H1 (cell line): ENCODE measurements around the gene LRP8. TPM values are rescaled to one million over a fixed set of nuclear protein-coding genes. Genes with fewer than 3 reads are reported as not detected.

Experiments used
- CTCF ChIA-PET: fragments of 300-600 bp; sonication (Branson Sonifier 250); formaldehyde crosslinking; loops from one replicate; lab custom pipeline; 2021; ENCODE audit not compliant: partially characterized antibody; lab: Charles Lee
- POLR2A ChIA-PET: fragments of 300-600 bp; sonication (Branson Sonifier 250); formaldehyde crosslinking; loops from one replicate; lab custom pipeline; 2021; ENCODE audit warnings: inconsistent platforms; ENCODE audit not compliant: partially characterized antibody; lab: Charles Lee
- DNase-seq, 2 experiments: peaks; one replicate each; pipeline versions ENCODE4 v3.0.0 to v3.0.0-alpha.2; 2010 to 2022; ENCODE audit warnings: low spot score in 2 of 2, low read depth in 1 of 2, mixed read lengths in 1 of 2
- FAIRE-seq: peaks from 2 replicates; lab custom pipeline; 2011; peaks lifted over from hg19 to GRCh38; lab: Jason Lieb, UNC
- H2AFZ ChIP-seq: 2 replicates; pipeline ENCODE4 v1.8.1; 2012; ENCODE audit warnings: low read length, inconsistent platforms
- H2AK5ac ChIP-seq: 2 replicates; pipeline ENCODE4 v1.6.1; 2013; ENCODE audit warnings: low read depth, low read length
- H2BK120ac ChIP-seq: replicated peaks from 2 replicates; pipeline ENCODE3; 2013; ENCODE audit warnings: low read depth, low read length, inconsistent platforms
- H2BK12ac ChIP-seq: 2 replicates; pipeline ENCODE4 v1.6.1; 2013; ENCODE audit warnings: low read depth, low read length
- H2BK15ac ChIP-seq: 2 replicates; pipeline ENCODE4 v1.6.1; 2013; ENCODE audit warnings: low read length
- H2BK20ac ChIP-seq: 2 replicates; pipeline ENCODE4 v1.6.1; 2013; ENCODE audit warnings: low read length
- H2BK5ac ChIP-seq: 2 replicates; pipeline ENCODE4 v1.6.1; 2013; ENCODE audit warnings: low read depth, low read length
- H3K14ac ChIP-seq: 2 replicates; pipeline ENCODE4 v1.6.1; 2013; ENCODE audit warnings: inconsistent platforms; ENCODE audit not compliant: insufficient read length
- H3K18ac ChIP-seq: 2 replicates; pipeline ENCODE4 v1.6.1; 2013; ENCODE audit warnings: low read length; ENCODE audit errors: extremely low read depth
- H3K23ac ChIP-seq: 2 replicates; pipeline ENCODE4 v1.6.1; 2013; ENCODE audit warnings: inconsistent platforms; ENCODE audit not compliant: insufficient read length
- H3K23me2 ChIP-seq: 2 replicates; pipeline ENCODE4 v1.6.1; 2013; ENCODE audit warnings: low read depth, low read length
- H3K27ac ChIP-seq: 2 replicates; pipeline ENCODE4 v1.6.1; 2011; ENCODE audit warnings: low read depth, low read length, inconsistent platforms
- H3K27me3 ChIP-seq, 4 experiments: replicated peaks in 1 of 4; 1 replicate in 1 of 4; 2 replicates in 3 of 4; pipeline versions ENCODE4 v1.6.1 to v1.8.1; 2011 to 2013; ENCODE audit warnings: low read length in 3 of 4, mild to moderate bottlenecking in 3 of 4, inconsistent platforms in 2 of 4, mixed read lengths in 2 of 4, moderate library complexity in 1 of 4; ENCODE audit not compliant: control insufficient read depth in 3 of 4, insufficient read depth in 3 of 4; ENCODE audit errors: extremely low read depth in 1 of 4
- H3K36me3 ChIP-seq, 4 experiments: 2 replicates each; pipeline versions ENCODE4 v1.6.1 to v1.8.1; 2011 to 2013; ENCODE audit warnings: mild to moderate bottlenecking in 4 of 4, low read length in 3 of 4, moderate library complexity in 2 of 4, control low read depth in 1 of 4, inconsistent platforms in 1 of 4; ENCODE audit not compliant: insufficient read depth in 4 of 4, control insufficient read depth in 2 of 4
- H3K4ac ChIP-seq: replicated peaks from 2 replicates; pipeline ENCODE3; 2013; ENCODE audit warnings: low read length, low read depth, mixed read lengths, inconsistent platforms; ENCODE audit not compliant: insufficient read length
- H3K4me1 ChIP-seq, 4 experiments: replicated peaks in 1 of 4; 1 replicate in 1 of 4; 2 replicates in 3 of 4; pipeline versions ENCODE4 v1.6.1 to v1.8.1; 2011 to 2013; ENCODE audit warnings: low read length in 3 of 4, inconsistent platforms in 2 of 4, mixed read lengths in 1 of 4; ENCODE audit not compliant: insufficient read depth in 4 of 4, control insufficient read depth in 3 of 4
- H3K4me2 ChIP-seq, 2 experiments: 2 replicates each; pipeline versions ENCODE4 v1.6.1 to v1.8.1; 2011 to 2013; ENCODE audit warnings: low read depth in 2 of 2, low read length in 2 of 2, control low read depth in 1 of 2, inconsistent platforms in 1 of 2, mild to moderate bottlenecking in 1 of 2; ENCODE audit not compliant: insufficient read depth in 1 of 2
- H3K4me3 ChIP-seq, 4 experiments: fragments of 200-600, 300-600 bp in 1 of 4; sonication (generic), shearing (Covaris generic), sonication (Bioruptor Twin) in 1 of 4; 2 replicates each; pipeline versions ENCODE4 v1.5.1 to v1.8.1; 2011 to 2016; ENCODE audit warnings: low read length in 4 of 4, low read depth in 3 of 4, control low read depth in 2 of 4, inconsistent platforms in 2 of 4, mild to moderate bottlenecking in 2 of 4, mixed read lengths in 1 of 4, moderate library complexity in 1 of 4; ENCODE audit not compliant: insufficient read depth in 2 of 4; ENCODE audit errors: extremely low read depth in 1 of 4
- H3K56ac ChIP-seq: replicated peaks from 2 replicates; pipeline ENCODE3; 2013; ENCODE audit warnings: low read depth, mild to moderate bottlenecking, mixed read lengths, low read length, inconsistent platforms; ENCODE audit not compliant: insufficient read length
- H3K79me1 ChIP-seq: 2 replicates; pipeline ENCODE4 v1.6.1; 2013; ENCODE audit warnings: low read depth, low read length, control low read depth
- H3K79me2 ChIP-seq, 2 experiments: 2 replicates each; pipeline versions ENCODE4 v1.6.1 to v1.8.1; 2012 to 2013; ENCODE audit warnings: low read length in 2 of 2, mild to moderate bottlenecking in 2 of 2, inconsistent platforms in 1 of 2; ENCODE audit not compliant: insufficient read depth in 2 of 2, control insufficient read depth in 1 of 2
- H3K9ac ChIP-seq, 4 experiments: replicated peaks in 1 of 4; 1 replicate in 1 of 4; 2 replicates in 3 of 4; pipeline versions ENCODE4 v1.6.1 to v1.8.1; 2011 to 2013; ENCODE audit warnings: low read depth in 3 of 4, low read length in 3 of 4, control low read depth in 2 of 4, mild to moderate bottlenecking in 2 of 4, moderate library complexity in 2 of 4, inconsistent platforms in 1 of 4; ENCODE audit errors: extremely low read depth in 1 of 4
- H3K9me3 ChIP-seq, 2 experiments: 2 replicates each; pipeline versions ENCODE4 v1.6.1 to v1.8.1; 2012 to 2013; ENCODE audit warnings: mild to moderate bottlenecking in 2 of 2, moderate library complexity in 2 of 2, control low read depth in 1 of 2, inconsistent platforms in 1 of 2, low read depth in 1 of 2, low read length in 1 of 2, mixed read lengths in 1 of 2; ENCODE audit not compliant: insufficient read depth in 2 of 2
- H4K20me1 ChIP-seq, 2 experiments: replicated peaks in 1 of 2; 2 replicates each; pipeline versions ENCODE3 to v1.8.1; 2011 to 2013; ENCODE audit warnings: inconsistent platforms in 2 of 2, low read length in 2 of 2, mild to moderate bottlenecking in 1 of 2; ENCODE audit not compliant: insufficient read depth in 2 of 2, control insufficient read depth in 1 of 2
- H4K5ac ChIP-seq: 2 replicates; pipeline ENCODE4 v1.6.1; 2013; ENCODE audit warnings: low read length, low read depth, mixed read lengths, inconsistent platforms; ENCODE audit not compliant: insufficient read length
- H4K8ac ChIP-seq: 2 replicates; pipeline ENCODE4 v1.8.0; 2013; ENCODE audit warnings: mild to moderate bottlenecking, moderate library complexity, low read length, inconsistent platforms; ENCODE audit not compliant: insufficient read depth; ENCODE audit errors: extremely low read depth
- H4K91ac ChIP-seq: replicated peaks from 2 replicates; pipeline ENCODE3; 2013; ENCODE audit warnings: low read length, mixed read lengths, inconsistent platforms; ENCODE audit not compliant: insufficient read length
- BCL11A ChIP-seq, 2 experiments: IDR thresholded peaks; one replicate each; pipeline ENCODE4 v1.6.1; 2011; ENCODE audit warnings: low read depth in 2 of 2, low read length in 2 of 2, mild to moderate bottlenecking in 2 of 2
- CHD2 ChIP-seq: IDR thresholded peaks from 2 replicates; pipeline ENCODE4 v1.6.1; 2012; ENCODE audit warnings: low read length, improper control_type of control experiment
- CREB1 ChIP-seq: IDR thresholded peaks from 2 replicates; pipeline ENCODE4 v1.6.1; 2012; ENCODE audit warnings: inconsistent platforms
- GABPA ChIP-seq: IDR thresholded peaks from 2 replicates; pipeline ENCODE4 v1.6.1; 2011; ENCODE audit warnings: mild to moderate bottlenecking, low read length, moderate library complexity, borderline replicate concordance; ENCODE audit not compliant: insufficient read depth
- KDM4A ChIP-seq: IDR thresholded peaks from one replicate; pipeline ENCODE4 v1.7.1; 2012; ENCODE audit warnings: low read depth, mild to moderate bottlenecking, moderate library complexity, low read length, inconsistent platforms; ENCODE audit not compliant: severe bottlenecking
- PHF8 ChIP-seq: fragments of 200-600 bp; sonication (generic); conservative IDR thresholded peaks from 2 replicates; pipeline ENCODE4 v1.7.1; 2012; ENCODE audit warnings: low read depth, mild to moderate bottlenecking, inconsistent platforms, low read length, moderate library complexity
- RNF2 ChIP-seq: fragments of 200-900, 300-1000 bp; sonication (generic); IDR thresholded peaks from 2 replicates; pipeline ENCODE4 v1.7.1; 2016; ENCODE audit warnings: borderline replicate concordance, low read depth, mild to moderate bottlenecking, antibody characterized with exemption, low read length; ENCODE audit not compliant: poor library complexity, severe bottlenecking; ENCODE audit errors: missing control alignments
- SAP30 ChIP-seq: fragments of 300-600 bp; sonication (generic); IDR thresholded peaks from 2 replicates; pipeline ENCODE4 v1.7.1; 2012; ENCODE audit warnings: low read length, moderate library complexity, mild to moderate bottlenecking, inconsistent platforms; ENCODE audit not compliant: insufficient read depth, insufficient replicate concordance
- SIX5 ChIP-seq: IDR thresholded peaks from 2 replicates; pipeline ENCODE4 v1.6.1; 2011; ENCODE audit warnings: mild to moderate bottlenecking, low read depth, low read length
- SRF ChIP-seq: IDR thresholded peaks from 2 replicates; pipeline ENCODE4 v1.6.1; 2011; ENCODE audit warnings: mild to moderate bottlenecking, low read depth, low read length, moderate library complexity
- TEAD4 ChIP-seq: IDR thresholded peaks from 2 replicates; pipeline ENCODE4 v1.6.1; 2012; ENCODE audit warnings: low read depth, low read length, inconsistent platforms, mixed read lengths
- WGBS, 2 experiments: shearing (Covaris generic) in 1 of 2; methylation state at CpG; one replicate each; pipeline versions ENCODE4 v1.1.6 to v1.1.7; 2013 to 2015; ENCODE audit warnings: low lambda C conversion rate in 2 of 2, mixed read lengths in 2 of 2, inconsistent platforms in 1 of 2, low coverage in 1 of 2, missing lambda C conversion rate in 1 of 2; ENCODE audit not compliant: insufficient replicate concordance in 2 of 2, insufficient coverage in 1 of 2, insufficient read length in 1 of 2; ENCODE audit errors: extremely low coverage in 1 of 2, missing lambda C conversion rate in 1 of 2; 5-methylcytosine and 5-hydroxymethylcytosine counted together
- polyA plus RNA-seq, 7 experiments: library from polyadenylated mRNA; depleted of rRNA in 3 of 7; stranded (reverse) in 5 of 7; unstranded in 2 of 7; fragments of >200 nt in 5 of 7; fragments of 200-250 nt in 2 of 7; gene quantifications; 1 replicate in 5 of 7; 2 replicates in 1 of 7; 4 replicates in 1 of 7; pipeline versions ENCODE4 v1.2.1 to v1.2.3, GENCODE V29; 2011 to 2013; ENCODE audit warnings: missing spikeins in 2 of 7, mixed read lengths in 2 of 7
- total RNA-seq: library from RNA; stranded (reverse); fragmentation: NEBNext Ultra II Directional; extraction: Animal tissue kit (Norgen Biotek cat#: 25700); gene quantifications from 2 replicates; pipeline ENCODE4 v1.2.1, GENCODE V29; 2021

Gene LRP8
- total and polyA plus RNA-seq, 2 of the 8 experiments (the other 6 are each of a cell fraction or from before 2014, with no cell fraction given): 63.2 to 66.4 TPM

GRCh38 chr1:53274541-53275185, 53.2 kb downstream of the LRP8 start:
- Histone ChIP-seq H4K5ac (no peak overlapping the region), H3K27ac (no peak overlapping the region), H2AFZ (no peak overlapping the region), H3K23ac (no peak overlapping the region), H3K14ac (no peak overlapping the region), H2BK5ac (no peak overlapping the region), H3K36me3 (peaks cover 11 to 59% (median 48%) of the 10 kb centered on the region in 4 experiments; a peak in 7 of 8 replicates), H4K20me1 (peaks cover 4 to 5% of the 10 kb centered on the region in 2 experiments), H3K9me3 (no peaks in the 10 kb centered on the region), H3K56ac (no peak overlapping the region), H3K18ac (no peak overlapping the region), H2AK5ac (no peak overlapping the region), H2BK120ac (no peak overlapping the region), H3K4me1 (no peaks in the 10 kb centered on the region), H4K91ac (no peak overlapping the region), H3K23me2 (no peaks in the 10 kb centered on the region), H3K4ac (no peak overlapping the region), H2BK12ac (no peak overlapping the region), H2BK15ac (no peak overlapping the region), H4K8ac (no peak overlapping the region), H3K79me2 (no peaks in the 10 kb centered on the region), H2BK20ac (no peak overlapping the region), H3K9ac (no peak overlapping the region), H3K27me3 (no peaks in the 10 kb centered on the region), H3K4me3 (no peak overlapping the region), H3K4me2 (no peak overlapping the region), H3K79me1 (0 out of 2 replicates have a peak, but pooled peaks cover 3% of the 10 kb centered on the region)
- ChIA-PET CTCF (interaction anchor here (0.8 to 7.0 kb wide), 7 partner anchors 8 to 195 kb away, joined by 3 to 103 read pairs (median 5); no protein-coding TSS in a partner anchor), POLR2A (no interaction called here)
- FAIRE-seq (no peak), DNase-seq (no peak)
- 95% methylated on average over 13 of the region's 13 CpGs; no CpG with 5 or more reads in 1 of the 2 experiments for WGBS, 2 experiments
- no peak for TF ChIP-seq SAP30
- no peak for TF ChIP-seq TEAD4
- TF ChIP-seq GABPA: no peak
- TF ChIP-seq PHF8: no peak
- TF ChIP-seq BCL11A (IDR thresholded peaks at IDR 0.05; ENCODE audit: low read depth in 2 of 2, low read length in 2 of 2): no peak
- TF ChIP-seq CREB1: no peak
- no peak for TF ChIP-seq SRF
- TF ChIP-seq KDM4A: no peak
- TF ChIP-seq RNF2: no peak
- TF ChIP-seq SIX5: no peak
- TF ChIP-seq CHD2: no peak
